IPS-15b (cell line): ENCODE results near the gene MIGA2.

ENCODE experiments used
- H3K27me3 ChIP-seq: one replicate; pipeline ENCODE4 v1.6.1; 2013; ENCODE audit warnings: low read length; ENCODE audit not compliant: control insufficient read depth, insufficient read depth
- H3K36me3 ChIP-seq: one replicate; pipeline ENCODE4 v1.6.1; 2013; ENCODE audit warnings: low read length; ENCODE audit not compliant: control insufficient read depth, insufficient read depth
- H3K4me1 ChIP-seq: one replicate; pipeline ENCODE4 v1.6.1; 2013; ENCODE audit warnings: mild to moderate bottlenecking, low read length; ENCODE audit not compliant: control insufficient read depth, insufficient read depth
- H3K4me3 ChIP-seq: one replicate; pipeline ENCODE4 v1.5.1; 2013; ENCODE audit warnings: low read depth, low read length
- H3K9ac ChIP-seq: one replicate; pipeline ENCODE4 v1.6.1; 2013; ENCODE audit warnings: low read depth, mild to moderate bottlenecking, low read length
- H3K9me3 ChIP-seq: one replicate; pipeline ENCODE4 v1.6.1; 2013; ENCODE audit warnings: mild to moderate bottlenecking, low read length; ENCODE audit not compliant: control insufficient read depth, insufficient read depth

The MIGA2 gene

DNA sequence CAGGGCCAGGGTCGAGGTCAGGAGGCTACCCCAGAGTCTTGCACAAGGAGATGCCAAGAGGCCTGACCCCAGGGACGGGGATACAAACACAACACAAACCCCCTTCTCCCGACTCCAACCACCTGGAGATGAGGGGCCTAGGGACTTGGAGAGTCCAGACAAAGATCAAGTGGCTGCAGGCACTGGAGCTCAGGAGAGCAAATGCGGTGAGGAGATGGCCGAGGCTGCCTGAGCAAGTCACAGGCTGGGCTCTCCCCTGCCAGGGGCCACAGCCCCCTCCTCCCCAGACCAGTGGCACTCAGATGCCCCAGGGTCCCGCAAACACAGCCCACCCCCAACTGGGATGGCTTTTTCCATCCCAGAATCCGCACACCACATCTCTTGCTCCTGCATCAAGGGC is 24.1 kb upstream of the MIGA2 start:
- peaks cover 39% of the 10 kb centered on the region for H3K36me3 ChIP-seq
- no peak overlapping the region for H3K9ac ChIP-seq
- no peaks in the 10 kb centered on the region for H3K4me1 ChIP-seq
- no peaks in the 10 kb centered on the region for H3K9me3 ChIP-seq
- H3K4me3 ChIP-seq = no peak overlapping the region
- H3K27me3 ChIP-seq = no peaks in the 10 kb centered on the region

DNA sequence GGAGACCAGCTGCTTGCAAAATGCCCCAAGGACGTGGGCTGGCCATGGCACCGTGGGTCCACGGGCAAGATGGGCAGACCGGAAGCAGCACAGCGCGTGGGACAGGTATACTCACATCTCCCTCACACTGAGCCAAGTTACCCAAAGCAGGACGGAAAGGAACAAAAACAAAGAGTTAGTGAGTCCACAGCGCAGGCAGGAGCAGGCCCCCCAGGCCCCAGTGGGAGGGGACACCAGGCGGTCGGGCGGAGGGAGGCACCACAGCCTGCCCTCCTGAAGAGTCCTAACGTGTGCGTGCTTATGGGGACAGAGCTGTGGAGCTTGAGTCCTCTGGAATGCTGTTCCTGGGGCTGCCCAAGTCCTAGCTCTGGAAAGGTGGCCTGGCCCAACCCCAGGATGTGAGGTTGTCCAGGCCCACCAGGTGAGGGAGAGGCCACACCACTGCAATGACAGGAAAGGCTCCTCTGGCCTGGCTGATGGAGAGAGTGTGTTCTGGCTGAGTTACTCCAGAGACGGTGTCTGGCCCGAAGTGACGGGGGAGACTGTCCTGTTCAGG is 23.5 kb upstream of the MIGA2 start:
- Histone ChIP-seq H3K4me3 (no peak overlapping the region), H3K9ac (no peak overlapping the region), H3K27me3 (no peaks in the 10 kb centered on the region), H3K4me1 (no peaks in the 10 kb centered on the region), H3K9me3 (no peaks in the 10 kb centered on the region), H3K36me3 (peaks cover 33% of the 10 kb centered on the region)

DNA sequence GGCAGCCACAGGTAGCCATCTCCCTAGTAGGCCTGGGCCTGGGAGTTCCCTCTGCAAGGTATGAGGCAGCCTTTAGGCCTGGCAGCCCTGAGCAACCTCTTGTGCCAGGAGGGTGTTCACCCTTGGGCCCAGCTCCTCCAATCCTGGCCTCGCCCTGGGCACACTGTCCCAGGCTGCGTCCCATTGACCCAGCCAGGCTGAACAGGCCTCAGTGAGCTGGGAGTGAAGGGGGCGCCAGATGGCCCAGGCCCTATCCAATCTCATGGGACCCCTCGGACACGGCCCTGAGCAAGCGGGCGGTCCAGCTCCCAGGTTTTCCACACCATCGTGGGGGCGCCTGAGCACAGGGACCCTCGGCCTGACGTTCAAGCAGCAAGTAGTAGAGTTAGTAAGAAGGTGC is 22.8 kb upstream of the MIGA2 start:
- H3K4me1 ChIP-seq = no peaks in the 10 kb centered on the region
- no peak overlapping the region for H3K9ac ChIP-seq
- no peaks in the 10 kb centered on the region for H3K9me3 ChIP-seq
- H3K27me3 ChIP-seq = no peaks in the 10 kb centered on the region
- no peak overlapping the region for H3K4me3 ChIP-seq
- peaks cover 31% of the 10 kb centered on the region for H3K36me3 ChIP-seq

DNA sequence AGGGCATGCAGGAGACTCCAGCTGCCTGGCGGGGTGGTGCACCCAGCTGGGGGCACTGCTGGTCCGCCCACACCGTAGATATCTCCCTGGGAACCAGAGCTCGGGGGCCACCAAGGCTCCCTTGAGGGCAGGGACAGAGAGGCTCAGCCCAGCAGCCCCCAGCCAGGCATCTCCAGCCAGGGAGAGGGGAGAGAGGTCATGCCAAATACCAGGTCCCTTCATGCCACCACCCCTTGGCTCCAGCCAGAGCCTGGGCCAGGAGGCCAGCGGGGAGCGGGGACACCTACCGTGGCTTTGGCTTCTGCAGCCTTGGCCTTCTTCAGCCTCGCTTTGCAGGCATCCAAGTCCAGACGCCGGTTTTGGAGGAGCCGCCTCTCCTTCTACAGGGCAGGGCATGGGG is 22.3 kb upstream of the MIGA2 start:
- Histone ChIP-seq H3K4me3 (no peak overlapping the region), H3K36me3 (peaks cover 31% of the 10 kb centered on the region), H3K9ac (no peak overlapping the region), H3K9me3 (no peaks in the 10 kb centered on the region), H3K4me1 (no peaks in the 10 kb centered on the region), H3K27me3 (no peaks in the 10 kb centered on the region)

DNA sequence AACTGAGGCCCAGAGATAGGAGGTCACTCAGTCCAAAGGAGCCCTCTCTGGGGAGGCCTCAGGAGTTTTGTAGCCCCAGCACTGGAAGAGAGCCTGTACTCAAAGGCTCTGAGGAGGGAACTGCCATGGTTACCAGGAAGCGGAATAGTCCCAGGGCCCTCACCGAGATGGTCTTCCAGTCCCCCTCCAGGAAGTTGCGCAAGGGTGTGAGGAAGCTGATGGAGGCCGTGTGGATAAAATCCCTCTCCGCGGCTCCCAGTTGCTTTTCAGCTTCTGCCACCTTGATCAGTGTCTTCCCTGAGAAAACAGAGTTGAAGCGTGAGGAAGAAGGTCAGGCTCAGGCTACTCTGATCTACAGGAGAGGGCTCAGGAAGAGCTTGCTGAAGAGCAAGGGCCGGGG is 21.8 kb upstream of the MIGA2 start:
- H3K9me3 ChIP-seq = no peaks in the 10 kb centered on the region
- no peaks in the 10 kb centered on the region for H3K4me1 ChIP-seq
- no peaks in the 10 kb centered on the region for H3K27me3 ChIP-seq
- H3K9ac ChIP-seq = no peak overlapping the region
- peaks cover 31% of the 10 kb centered on the region for H3K36me3 ChIP-seq
- no peak overlapping the region for H3K4me3 ChIP-seq

DNA sequence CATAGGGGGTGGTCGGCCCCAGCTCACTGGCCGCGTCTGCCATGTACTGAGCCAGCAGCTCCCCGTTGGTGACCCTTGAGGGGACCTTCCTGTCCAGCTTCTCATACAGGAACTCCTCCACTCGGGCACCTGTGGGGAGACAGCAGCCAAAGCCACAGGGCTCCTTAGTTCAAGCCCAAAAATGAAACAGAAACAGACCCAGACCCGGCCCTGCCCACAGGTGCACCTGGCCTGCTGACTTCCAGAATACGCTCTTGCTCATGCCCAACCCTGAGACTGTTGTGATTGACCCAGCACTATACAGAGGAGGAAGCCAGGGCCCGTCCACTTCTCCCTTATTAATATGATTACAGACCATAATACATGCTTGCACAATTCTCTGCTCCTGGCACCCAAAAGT is 15.3 kb upstream of the MIGA2 start:
- Histone ChIP-seq H3K27me3 (no peaks in the 10 kb centered on the region), H3K9me3 (no peaks in the 10 kb centered on the region), H3K4me1 (peaks cover 3% of the 10 kb centered on the region), H3K36me3 (no peaks in the 10 kb centered on the region), H3K9ac (no peak overlapping the region), H3K4me3 (no peak overlapping the region)

DNA sequence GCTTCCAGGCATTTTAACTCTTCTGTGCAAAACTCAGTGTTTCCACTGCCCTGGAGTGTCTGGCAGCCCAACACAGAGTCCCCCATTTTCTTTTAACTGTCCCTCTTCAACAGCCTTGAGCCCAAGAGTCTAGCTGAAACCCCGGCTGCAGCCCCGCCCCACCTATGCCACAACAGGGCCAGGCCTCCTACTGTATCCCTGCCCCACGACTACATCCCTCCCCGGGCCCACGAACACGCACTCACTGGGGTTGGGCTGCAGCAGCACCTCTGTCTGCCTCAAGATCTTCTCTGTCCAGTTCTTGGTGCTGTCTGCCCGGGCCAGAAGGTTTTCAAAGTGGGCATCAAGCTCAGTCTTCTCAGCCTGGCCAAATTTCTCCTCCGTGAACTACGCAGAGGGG is 14.4 kb upstream of the MIGA2 start:
- Histone ChIP-seq H3K9ac (peak overlapping the region; percentile 37), H3K4me1 (peaks cover 5% of the 10 kb centered on the region), H3K4me3 (no peak overlapping the region), H3K9me3 (no peaks in the 10 kb centered on the region), H3K36me3 (no peaks in the 10 kb centered on the region), H3K27me3 (no peaks in the 10 kb centered on the region)

DNA sequence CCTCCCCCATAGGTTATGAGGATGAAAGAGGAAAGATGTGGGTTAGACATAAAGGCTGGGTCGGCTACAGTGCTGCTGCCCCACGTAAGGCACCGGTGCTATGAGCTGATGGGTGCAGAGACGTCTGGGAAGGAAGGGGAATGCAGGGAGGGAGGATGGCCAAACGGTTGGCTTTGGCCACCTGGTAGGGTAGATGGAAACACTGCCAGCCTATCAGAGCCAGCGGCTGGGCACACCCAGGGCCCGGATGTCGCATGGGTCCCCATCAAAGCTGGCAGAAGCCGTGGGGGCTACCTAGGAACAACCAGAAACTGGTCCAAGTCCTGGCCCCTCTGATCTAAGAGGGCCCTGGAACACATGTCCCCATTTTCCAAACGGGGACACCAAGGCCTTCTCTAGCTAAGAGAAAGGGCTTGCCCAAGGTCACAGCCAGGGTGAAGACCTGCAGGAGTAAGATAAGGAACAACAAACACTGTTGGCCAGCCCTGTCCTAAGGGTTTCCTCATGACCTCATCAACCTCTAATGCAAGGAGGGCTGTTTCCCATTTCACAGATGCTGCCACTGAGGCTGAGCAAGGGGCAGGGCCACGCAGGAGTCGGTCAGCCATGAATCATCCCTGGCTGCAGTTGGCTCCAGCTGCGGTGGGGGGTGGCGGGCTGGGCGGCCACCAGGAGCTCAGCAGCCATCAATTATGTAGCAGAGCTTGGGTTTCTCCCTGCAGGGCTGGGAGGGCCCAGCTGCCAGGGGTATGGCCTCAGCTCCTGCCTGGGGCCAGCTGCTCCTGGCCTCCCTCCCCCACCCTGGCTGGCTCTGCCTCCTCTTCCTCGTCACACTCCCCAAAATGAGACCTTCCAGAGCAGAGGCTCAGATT is 13.2 kb upstream of the MIGA2 start:
- Histone ChIP-seq H3K27me3 (no peaks in the 10 kb centered on the region), H3K36me3 (no peaks in the 10 kb centered on the region), H3K4me1 (peaks cover 8% of the 10 kb centered on the region), H3K9ac (no peak overlapping the region), H3K4me3 (no peak overlapping the region), H3K9me3 (no peaks in the 10 kb centered on the region)

DNA sequence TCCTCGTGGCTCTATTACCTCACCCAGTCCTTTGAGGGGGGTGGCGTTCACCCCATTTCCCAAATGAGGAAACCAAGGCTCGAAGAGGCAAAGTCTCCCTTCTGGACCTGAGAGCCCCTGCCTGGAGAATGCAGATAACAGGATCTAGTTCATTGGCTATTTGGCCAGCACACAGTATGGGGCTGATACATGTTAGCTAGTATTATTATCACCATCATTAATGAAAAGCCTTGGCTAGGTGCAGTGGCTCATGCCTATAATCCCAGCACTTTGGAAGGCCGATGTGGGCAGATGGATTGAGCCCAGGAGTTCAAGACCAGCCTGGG is 12.6 kb upstream of the MIGA2 start:
- peaks cover 8% of the 10 kb centered on the region for H3K4me1 ChIP-seq
- no peaks in the 10 kb centered on the region for H3K9me3 ChIP-seq
- no peak overlapping the region for H3K4me3 ChIP-seq
- no peak overlapping the region for H3K9ac ChIP-seq
- no peaks in the 10 kb centered on the region for H3K27me3 ChIP-seq
- no peaks in the 10 kb centered on the region for H3K36me3 ChIP-seq

DNA sequence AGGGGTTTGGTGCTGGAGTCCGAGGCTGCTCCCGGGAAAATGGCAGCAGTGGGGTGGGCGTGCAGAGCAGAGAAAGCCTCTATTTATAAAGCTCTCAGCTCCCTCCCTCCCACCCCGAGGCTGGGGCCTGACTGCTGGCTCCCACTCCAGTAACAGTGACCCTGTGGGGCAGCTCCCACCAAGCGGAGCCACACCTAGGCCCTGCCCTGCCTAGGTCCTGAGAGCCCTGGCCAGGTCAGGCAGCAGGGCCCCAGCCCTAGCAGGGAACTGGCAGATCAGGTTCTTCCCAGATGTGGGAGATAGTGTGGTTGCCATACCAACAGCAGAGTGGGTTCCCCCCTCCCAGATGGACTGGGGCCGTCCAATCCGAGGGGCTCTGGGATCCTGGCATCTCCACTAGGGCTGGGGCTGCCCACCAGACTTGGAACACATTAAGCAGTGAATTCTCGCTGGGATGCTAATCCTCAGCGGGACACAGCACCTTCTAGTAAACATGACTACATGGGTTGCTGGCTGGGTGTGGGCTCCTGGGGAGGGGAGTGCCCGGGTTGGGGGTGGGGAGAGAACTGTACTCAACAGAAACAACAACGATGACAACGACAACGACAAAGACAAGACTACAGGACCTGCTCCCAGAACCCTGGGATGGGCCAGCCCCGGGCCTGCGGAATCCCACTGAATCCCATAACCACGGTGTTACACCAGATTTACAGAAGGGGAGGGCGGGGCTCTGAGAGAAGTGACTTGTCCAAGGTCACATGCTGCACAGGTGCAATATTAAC is 9.8 kb upstream of the MIGA2 start:
- Histone ChIP-seq H3K9me3 (no peaks in the 10 kb centered on the region), H3K36me3 (no peaks in the 10 kb centered on the region), H3K9ac (no peak overlapping the region), H3K27me3 (no peaks in the 10 kb centered on the region), H3K4me3 (peak overlapping the region; percentile 84), H3K4me1 (peaks cover 8% of the 10 kb centered on the region)

DNA sequence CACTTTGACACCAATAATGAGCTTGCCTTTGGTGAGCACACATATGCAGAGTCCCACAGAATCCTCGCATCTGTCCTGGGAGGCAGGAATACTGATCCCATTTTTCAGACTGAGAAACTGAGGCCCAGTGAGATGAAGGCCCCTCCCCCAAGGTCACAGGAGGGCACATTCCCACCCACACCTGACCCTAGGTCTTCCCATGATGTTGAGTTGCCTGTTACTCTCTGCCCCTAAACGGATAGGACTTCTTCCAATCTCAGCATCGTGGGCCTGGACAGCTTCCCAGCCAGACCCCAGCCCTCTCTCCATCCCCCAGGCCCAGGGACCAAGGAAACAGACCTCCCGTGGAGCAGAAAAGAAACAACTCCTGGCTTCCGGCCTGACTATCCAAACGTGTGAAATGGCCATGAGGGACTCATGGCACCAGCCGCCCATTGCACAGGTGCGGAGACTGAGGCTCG is 9.2 kb upstream of the MIGA2 start:
- Histone ChIP-seq H3K36me3 (no peaks in the 10 kb centered on the region), H3K9me3 (no peaks in the 10 kb centered on the region), H3K9ac (no peak overlapping the region), H3K4me3 (peak overlapping the region; percentile 84), H3K4me1 (peaks cover 8% of the 10 kb centered on the region), H3K27me3 (no peaks in the 10 kb centered on the region)
